ENCODE results near the gene BCL2L12. TPM values are rescaled to one million over a fixed set of nuclear protein-coding genes. Genes with fewer than 3 reads are reported as not detected.

BCL2L12 gene
- total and polyA plus RNA-seq, 2 of the 13 experiments (the other 11 are each of a cell fraction or from before 2014, with no cell fraction given) = 26.8 to 40.8 TPM

DNA sequence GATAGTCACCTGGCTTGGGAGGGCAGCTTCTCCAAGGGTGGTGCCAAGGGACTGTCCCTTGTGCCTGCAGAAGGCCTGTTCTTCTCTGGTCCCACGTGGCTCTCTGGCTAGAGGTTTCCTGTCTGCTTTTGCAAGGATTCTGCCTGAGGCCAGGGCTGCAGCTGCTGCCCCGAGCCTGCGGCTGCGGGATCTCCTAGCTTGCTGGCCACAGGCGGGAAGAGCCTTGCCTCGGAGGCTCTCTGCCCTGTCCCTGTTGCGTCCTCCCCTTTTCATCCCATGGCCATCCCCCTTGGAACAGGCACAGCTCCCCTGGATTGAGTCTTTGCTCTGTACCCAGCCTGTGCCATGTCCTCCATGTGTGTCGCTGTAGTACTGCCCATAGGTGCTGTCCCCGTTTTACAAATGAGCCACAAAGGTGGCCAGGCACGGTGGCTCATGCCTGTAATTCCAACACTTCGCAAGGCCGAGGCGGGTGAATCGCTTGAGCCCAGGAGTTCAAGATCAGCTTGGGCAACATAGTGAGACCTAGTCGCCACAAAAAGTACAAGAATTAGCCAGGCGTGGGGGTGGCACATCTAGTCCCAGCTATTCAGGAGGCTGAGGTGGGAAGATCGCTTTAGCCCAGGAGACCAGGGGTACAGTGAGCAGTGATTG is 9.2 kb upstream of the BCL2L12 start:
- Histone ChIP-seq H3K4me3 (replicated peaks in 1 of 3; ENCODE audit: insufficient read depth in 1 of 3, low read depth in 2 of 3, low read length in 3 of 3) (no peak overlapping the region), H3K27me3 (ENCODE audit: control insufficient read depth in 1 of 2, insufficient read depth in 2 of 2, low read length in 2 of 2) (no peaks in the 10 kb centered on the region), H3K9ac (ENCODE audit: insufficient read depth, low read depth, low read length) (no peak overlapping the region), H3K36me3 (replicated peaks in 1 of 2; ENCODE audit: control insufficient read depth in 1 of 2, insufficient read depth in 2 of 2, low read length in 2 of 2) (peaks cover 26 to 77% of the 10 kb centered on the region in 2 experiments; a peak in 4 of 5 replicates), H3K9me3 (ENCODE audit: low read length) (no peaks in the 10 kb centered on the region), H3K79me2 (ENCODE audit: insufficient read depth, low read length) (no peaks in the 10 kb centered on the region), H3K4me1 (ENCODE audit: insufficient read depth, low read length) (peaks cover 14% of the 10 kb centered on the region; the same call in 1 of the 2 replicates), H3K27ac (ENCODE audit: extremely low read length, insufficient read depth, low read length) (no peak overlapping the region), H2AFZ (ENCODE audit: low read length) (no peak overlapping the region), H3K4me2 (ENCODE audit: low read depth, low read length) (no peak overlapping the region), H4K20me1 (ENCODE audit: insufficient read depth, low read length) (no peaks in the 10 kb centered on the region)
- no TSS peak for BruUV-seq (replicated peaks)
- POLR2A ChIA-PET = interaction anchor here (1.4 to 2.1 kb wide), 2 partner anchors 8 to 14 kb away, joined by 3 to 7 read pairs; partner anchors contain the start of gene SCAF1
- FAIRE-seq (no peak), DNase-seq (ENCODE audit: low spot score) (no peak), ATAC-seq (no peak)
- CTCF ChIA-PET (ENCODE audit: low intra/inter-chr PET ratio, low total read pairs) = no interaction called here
- no peak for TF ChIP-seq ELF4 (CRISPR knock-in tag; IDR thresholded peaks at IDR 0.05; ENCODE audit: borderline replicate concordance)
- TF ChIP-seq, protein P1, sequence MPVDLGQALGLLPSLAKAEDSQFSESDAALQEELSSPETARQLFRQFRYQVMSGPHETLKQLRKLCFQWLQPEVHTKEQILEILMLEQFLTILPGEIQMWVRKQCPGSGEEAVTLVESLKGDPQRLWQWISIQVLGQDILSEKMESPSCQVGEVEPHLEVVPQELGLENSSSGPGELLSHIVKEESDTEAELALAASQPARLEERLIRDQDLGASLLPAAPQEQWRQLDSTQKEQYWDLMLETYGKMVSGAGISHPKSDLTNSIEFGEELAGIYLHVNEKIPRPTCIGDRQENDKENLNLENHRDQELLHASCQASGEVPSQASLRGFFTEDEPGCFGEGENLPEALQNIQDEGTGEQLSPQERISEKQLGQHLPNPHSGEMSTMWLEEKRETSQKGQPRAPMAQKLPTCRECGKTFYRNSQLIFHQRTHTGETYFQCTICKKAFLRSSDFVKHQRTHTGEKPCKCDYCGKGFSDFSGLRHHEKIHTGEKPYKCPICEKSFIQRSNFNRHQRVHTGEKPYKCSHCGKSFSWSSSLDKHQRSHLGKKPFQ (CRISPR knock-in tag; IDR thresholded peaks at IDR 0.05; ENCODE audit: insufficient replicate concordance) = no peak
- TF ChIP-seq SIN3B (IDR thresholded peaks at IDR 0.05; ENCODE audit: low read length) = no peak
- no peak for TF ChIP-seq MED8 (CRISPR knock-in tag; IDR thresholded peaks at IDR 0.05; ENCODE audit: insufficient replicate concordance)
- TF ChIP-seq, protein P2, sequence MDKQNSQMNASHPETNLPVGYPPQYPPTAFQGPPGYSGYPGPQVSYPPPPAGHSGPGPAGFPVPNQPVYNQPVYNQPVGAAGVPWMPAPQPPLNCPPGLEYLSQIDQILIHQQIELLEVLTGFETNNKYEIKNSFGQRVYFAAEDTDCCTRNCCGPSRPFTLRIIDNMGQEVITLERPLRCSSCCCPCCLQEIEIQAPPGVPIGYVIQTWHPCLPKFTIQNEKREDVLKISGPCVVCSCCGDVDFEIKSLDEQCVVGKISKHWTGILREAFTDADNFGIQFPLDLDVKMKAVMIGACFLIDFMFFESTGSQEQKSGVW (CRISPR knock-in tag; IDR thresholded peaks at IDR 0.05; ENCODE audit: borderline replicate concordance) = no peak
- TF ChIP-seq ZNF562 (CRISPR knock-in tag; IDR thresholded peaks at IDR 0.05; ENCODE audit: borderline replicate concordance) = no peak
- TF ChIP-seq, protein P3, sequence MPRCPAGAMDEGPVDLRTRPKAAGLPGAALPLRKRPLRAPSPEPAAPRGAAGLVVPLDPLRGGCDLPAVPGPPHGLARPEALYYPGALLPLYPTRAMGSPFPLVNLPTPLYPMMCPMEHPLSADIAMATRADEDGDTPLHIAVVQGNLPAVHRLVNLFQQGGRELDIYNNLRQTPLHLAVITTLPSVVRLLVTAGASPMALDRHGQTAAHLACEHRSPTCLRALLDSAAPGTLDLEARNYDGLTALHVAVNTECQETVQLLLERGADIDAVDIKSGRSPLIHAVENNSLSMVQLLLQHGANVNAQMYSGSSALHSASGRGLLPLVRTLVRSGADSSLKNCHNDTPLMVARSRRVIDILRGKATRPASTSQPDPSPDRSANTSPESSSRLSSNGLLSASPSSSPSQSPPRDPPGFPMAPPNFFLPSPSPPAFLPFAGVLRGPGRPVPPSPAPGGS (CRISPR knock-in tag; IDR thresholded peaks at IDR 0.05) = no peak
- in situ Hi-C loops (cut with HindIII; ENCODE audit: extremely low pct_ligation_motif_present, low pct_unique_long_range_greater_than_20kb) = no loop called here
- intact Hi-C loops (cut with micrococcal nuclease; ENCODE audit: unreplicated experiment) = no loop called here
- WGBS (ENCODE audit: low lambda C conversion rate) = 94% methylated on average over 16 of the region's 17 CpGs

Data from HepG2 (cell line).